ENCODE measurements around the gene TNS1. TPM values are rescaled to one million over a fixed set of nuclear protein-coding genes. Genes with fewer than 3 reads are reported as not detected.

The TNS1 gene
- total RNA-seq, 1 experiment from 2014 or later: 4.5 TPM

DNA sequence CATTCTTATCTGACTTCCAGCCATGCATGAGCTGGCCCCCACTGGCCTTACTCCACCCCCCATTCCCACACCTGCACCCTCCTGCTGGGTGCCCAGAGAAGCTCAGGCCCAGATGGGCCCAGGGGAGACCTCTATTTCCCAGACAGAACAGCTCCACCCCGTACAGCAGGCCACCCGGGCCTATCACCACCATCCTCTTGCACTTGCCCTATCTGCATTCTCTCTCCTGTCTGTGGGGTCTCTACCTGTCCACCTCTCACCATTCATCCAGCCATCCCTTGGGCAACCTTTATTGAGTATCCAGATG, 25.3 kb upstream of the TNS1 start (continued):
- no peak for TF ChIP-seq IRF2 (CRISPR knock-in tag; IDR thresholded peaks at IDR 0.05; ENCODE audit: borderline replicate concordance, low read depth)

DNA sequence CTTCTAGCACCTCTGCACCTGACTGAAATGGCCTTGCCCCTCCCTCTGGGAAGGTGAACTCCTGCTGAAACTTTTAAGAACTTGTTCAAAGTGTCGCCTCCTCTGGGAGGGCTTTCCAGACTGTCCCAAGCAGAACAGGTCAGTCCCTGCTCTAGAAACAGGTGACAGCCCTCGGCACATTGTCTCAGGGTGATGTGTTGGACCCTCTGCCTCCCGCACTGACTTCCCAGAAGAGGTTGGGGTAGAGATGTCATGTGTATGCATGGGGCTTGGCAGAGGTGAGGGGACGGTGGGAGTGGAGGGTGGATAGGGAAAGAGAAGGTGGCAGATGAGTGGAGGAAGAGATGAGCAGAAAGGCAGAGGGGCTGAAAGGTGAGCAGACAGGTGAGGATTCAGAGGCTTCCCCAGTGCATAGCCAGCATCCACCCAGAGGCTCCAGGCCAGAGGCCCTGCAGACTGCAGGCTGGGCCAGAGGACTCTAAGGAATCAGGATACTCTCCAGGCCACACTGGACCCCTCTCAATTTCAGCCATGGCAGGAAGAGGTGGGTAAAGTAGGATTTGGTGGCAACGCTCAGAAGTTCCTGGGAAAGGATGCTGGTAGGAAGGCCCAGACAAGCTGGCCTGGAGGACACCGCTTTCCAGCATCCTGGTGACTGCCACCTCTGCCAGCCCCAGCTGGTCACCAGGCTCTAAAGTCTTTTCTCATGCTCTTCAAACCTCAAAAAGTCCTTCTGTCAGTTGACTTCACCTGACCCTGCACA, 24.8 kb upstream of the TNS1 start:
- TF ChIP-seq ELF4 (CRISPR knock-in tag; IDR thresholded peaks at IDR 0.05; ENCODE audit: low read depth) (no peak), ZNF416 (CRISPR knock-in tag; IDR thresholded peaks at IDR 0.05) (no peak), CBFB (CRISPR knock-in tag; IDR thresholded peaks at IDR 0.05; ENCODE audit: low read depth) (no peak), FOXP1 (CRISPR knock-in tag; IDR thresholded peaks at IDR 0.05; ENCODE audit: borderline replicate concordance) (no peak), SMAD3 (CRISPR knock-in tag; IDR thresholded peaks at IDR 0.05; ENCODE audit: borderline replicate concordance) (no peak), GRHL2 (CRISPR knock-in tag; IDR thresholded peaks at IDR 0.05; ENCODE audit: insufficient replicate concordance, severe bottlenecking) (no peak), RORB (CRISPR knock-in tag; IDR thresholded peaks at IDR 0.05) (no peak)
- TF ChIP-seq, protein P1, sequence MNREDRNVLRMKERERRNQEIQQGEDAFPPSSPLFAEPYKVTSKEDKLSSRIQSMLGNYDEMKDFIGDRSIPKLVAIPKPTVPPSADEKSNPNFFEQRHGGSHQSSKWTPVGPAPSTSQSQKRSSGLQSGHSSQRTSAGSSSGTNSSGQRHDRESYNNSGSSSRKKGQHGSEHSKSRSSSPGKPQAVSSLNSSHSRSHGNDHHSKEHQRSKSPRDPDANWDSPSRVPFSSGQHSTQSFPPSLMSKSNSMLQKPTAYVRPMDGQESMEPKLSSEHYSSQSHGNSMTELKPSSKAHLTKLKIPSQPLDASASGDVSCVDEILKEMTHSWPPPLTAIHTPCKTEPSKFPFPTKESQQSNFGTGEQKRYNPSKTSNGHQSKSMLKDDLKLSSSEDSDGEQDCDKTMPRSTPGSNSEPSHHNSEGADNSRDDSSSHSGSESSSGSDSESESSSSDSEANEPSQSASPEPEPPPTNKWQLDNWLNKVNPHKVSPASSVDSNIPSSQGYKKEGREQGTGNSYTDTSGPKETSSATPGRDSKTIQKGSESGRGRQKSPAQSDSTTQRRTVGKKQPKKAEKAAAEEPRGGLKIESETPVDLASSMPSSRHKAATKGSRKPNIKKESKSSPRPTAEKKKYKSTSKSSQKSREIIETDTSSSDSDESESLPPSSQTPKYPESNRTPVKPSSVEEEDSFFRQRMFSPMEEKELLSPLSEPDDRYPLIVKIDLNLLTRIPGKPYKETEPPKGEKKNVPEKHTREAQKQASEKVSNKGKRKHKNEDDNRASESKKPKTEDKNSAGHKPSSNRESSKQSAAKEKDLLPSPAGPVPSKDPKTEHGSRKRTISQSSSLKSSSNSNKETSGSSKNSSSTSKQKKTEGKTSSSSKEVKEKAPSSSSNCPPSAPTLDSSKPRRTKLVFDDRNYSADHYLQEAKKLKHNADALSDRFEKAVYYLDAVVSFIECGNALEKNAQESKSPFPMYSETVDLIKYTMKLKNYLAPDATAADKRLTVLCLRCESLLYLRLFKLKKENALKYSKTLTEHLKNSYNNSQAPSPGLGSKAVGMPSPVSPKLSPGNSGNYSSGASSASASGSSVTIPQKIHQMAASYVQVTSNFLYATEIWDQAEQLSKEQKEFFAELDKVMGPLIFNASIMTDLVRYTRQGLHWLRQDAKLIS (CRISPR knock-in tag; IDR thresholded peaks at IDR 0.05; ENCODE audit: borderline replicate concordance): no peak
- TF ChIP-seq, protein P2, sequence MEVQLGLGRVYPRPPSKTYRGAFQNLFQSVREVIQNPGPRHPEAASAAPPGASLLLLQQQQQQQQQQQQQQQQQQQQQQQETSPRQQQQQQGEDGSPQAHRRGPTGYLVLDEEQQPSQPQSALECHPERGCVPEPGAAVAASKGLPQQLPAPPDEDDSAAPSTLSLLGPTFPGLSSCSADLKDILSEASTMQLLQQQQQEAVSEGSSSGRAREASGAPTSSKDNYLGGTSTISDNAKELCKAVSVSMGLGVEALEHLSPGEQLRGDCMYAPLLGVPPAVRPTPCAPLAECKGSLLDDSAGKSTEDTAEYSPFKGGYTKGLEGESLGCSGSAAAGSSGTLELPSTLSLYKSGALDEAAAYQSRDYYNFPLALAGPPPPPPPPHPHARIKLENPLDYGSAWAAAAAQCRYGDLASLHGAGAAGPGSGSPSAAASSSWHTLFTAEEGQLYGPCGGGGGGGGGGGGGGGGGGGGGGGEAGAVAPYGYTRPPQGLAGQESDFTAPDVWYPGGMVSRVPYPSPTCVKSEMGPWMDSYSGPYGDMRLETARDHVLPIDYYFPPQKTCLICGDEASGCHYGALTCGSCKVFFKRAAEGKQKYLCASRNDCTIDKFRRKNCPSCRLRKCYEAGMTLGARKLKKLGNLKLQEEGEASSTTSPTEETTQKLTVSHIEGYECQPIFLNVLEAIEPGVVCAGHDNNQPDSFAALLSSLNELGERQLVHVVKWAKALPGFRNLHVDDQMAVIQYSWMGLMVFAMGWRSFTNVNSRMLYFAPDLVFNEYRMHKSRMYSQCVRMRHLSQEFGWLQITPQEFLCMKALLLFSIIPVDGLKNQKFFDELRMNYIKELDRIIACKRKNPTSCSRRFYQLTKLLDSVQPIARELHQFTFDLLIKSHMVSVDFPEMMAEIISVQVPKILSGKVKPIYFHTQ (CRISPR knock-in tag; IDR thresholded peaks at IDR 0.05): no peak
- TF ChIP-seq, protein P3, sequence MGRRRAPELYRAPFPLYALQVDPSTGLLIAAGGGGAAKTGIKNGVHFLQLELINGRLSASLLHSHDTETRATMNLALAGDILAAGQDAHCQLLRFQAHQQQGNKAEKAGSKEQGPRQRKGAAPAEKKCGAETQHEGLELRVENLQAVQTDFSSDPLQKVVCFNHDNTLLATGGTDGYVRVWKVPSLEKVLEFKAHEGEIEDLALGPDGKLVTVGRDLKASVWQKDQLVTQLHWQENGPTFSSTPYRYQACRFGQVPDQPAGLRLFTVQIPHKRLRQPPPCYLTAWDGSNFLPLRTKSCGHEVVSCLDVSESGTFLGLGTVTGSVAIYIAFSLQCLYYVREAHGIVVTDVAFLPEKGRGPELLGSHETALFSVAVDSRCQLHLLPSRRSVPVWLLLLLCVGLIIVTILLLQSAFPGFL (CRISPR knock-in tag; IDR thresholded peaks at IDR 0.05; ENCODE audit: borderline replicate concordance): no peak
- TF ChIP-seq, protein P4, sequence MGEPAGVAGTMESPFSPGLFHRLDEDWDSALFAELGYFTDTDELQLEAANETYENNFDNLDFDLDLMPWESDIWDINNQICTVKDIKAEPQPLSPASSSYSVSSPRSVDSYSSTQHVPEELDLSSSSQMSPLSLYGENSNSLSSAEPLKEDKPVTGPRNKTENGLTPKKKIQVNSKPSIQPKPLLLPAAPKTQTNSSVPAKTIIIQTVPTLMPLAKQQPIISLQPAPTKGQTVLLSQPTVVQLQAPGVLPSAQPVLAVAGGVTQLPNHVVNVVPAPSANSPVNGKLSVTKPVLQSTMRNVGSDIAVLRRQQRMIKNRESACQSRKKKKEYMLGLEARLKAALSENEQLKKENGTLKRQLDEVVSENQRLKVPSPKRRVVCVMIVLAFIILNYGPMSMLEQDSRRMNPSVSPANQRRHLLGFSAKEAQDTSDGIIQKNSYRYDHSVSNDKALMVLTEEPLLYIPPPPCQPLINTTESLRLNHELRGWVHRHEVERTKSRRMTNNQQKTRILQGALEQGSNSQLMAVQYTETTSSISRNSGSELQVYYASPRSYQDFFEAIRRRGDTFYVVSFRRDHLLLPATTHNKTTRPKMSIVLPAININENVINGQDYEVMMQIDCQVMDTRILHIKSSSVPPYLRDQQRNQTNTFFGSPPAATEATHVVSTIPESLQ (CRISPR knock-in tag; IDR thresholded peaks at IDR 0.05): no peak
- DNase-seq (ENCODE audit: low spot score): no peak
- ChIA-PET POLR2A (no interaction called here), CTCF (interaction anchor here (1.2 to 1.9 kb wide), 3 partner anchors 34 to 242 kb away, joined by 4 to 10 read pairs (median 10); no protein-coding TSS in a partner anchor)
- Mint-ChIP-seq H3K36me3 (no peaks in the 10 kb centered on the region), H3K27me3 (ENCODE audit: low read depth) (peaks cover 9% of the 10 kb centered on the region), H3K4me1 (peaks cover 12% of the 10 kb centered on the region), H3K4me3 (no peak overlapping the region), H3K27ac (no peak overlapping the region), H3K9me3 (no peaks in the 10 kb centered on the region)
- no peak for ATAC-seq

All from WTC11 (cell line).